Osteocyte (in vitro differentiated cells): Measurements from ENCODE around the gene CDK12. TPM values are rescaled to one million over a fixed set of nuclear protein-coding genes. Genes with fewer than 3 reads are reported as not detected.
"Not testable (repeated sequence)": the region's sequence is repeated elsewhere in the genome, so short reads cannot be mapped to it uniquely, and the experiment has no call there.

Experiments
- DNase-seq: peaks from one replicate; pipeline ENCODE4 v3.0.0; 2021; ENCODE audit warnings: mixed read lengths; ENCODE audit not compliant: unreplicated experiment; ENCODE audit errors: extremely low spot score
- H3K27ac Mint-ChIP-seq: one replicate; pipeline ENCODE4 v1.8.0; 2021; ENCODE audit warnings: mild to moderate bottlenecking, mixed read lengths; ENCODE audit not compliant: unreplicated experiment
- H3K27me3 Mint-ChIP-seq: one replicate; pipeline ENCODE4 v1.8.0; 2021; ENCODE audit warnings: mixed read lengths; ENCODE audit not compliant: unreplicated experiment
- H3K36me3 Mint-ChIP-seq: one replicate; pipeline ENCODE4 v1.8.0; 2021; ENCODE audit warnings: mixed read lengths; ENCODE audit not compliant: unreplicated experiment
- H3K4me1 Mint-ChIP-seq: one replicate; pipeline ENCODE4 v1.8.0; 2021; ENCODE audit warnings: mixed read lengths; ENCODE audit not compliant: unreplicated experiment
- H3K4me3 Mint-ChIP-seq: one replicate; pipeline ENCODE4 v1.8.0; 2021; ENCODE audit warnings: mild to moderate bottlenecking, moderate library complexity, mixed read lengths; ENCODE audit not compliant: unreplicated experiment
- H3K9me3 Mint-ChIP-seq: one replicate; pipeline ENCODE4 v1.8.0; 2021; ENCODE audit warnings: mixed read lengths; ENCODE audit not compliant: unreplicated experiment
- CTCF ChIP-seq: fragments of 200-600 bp; sonication (generic); IDR thresholded peaks from 2 replicates; pipeline ENCODE4 v1.5.0; 2021; ENCODE audit warnings: antibody characterized with exemption, mild to moderate bottlenecking, moderate library complexity
- total RNA-seq: library from RNA; stranded (reverse); gene quantifications from 2 replicates; pipeline ENCODE4 v1.2.1, GENCODE V29; 2021

The CDK12 gene
- total RNA-seq, 1 donor from 2014 or later = 59.0 TPM

- H3K27me3 Mint-ChIP-seq = no peaks in the 10 kb centered on the region
Observed at GRCh38 chr17:39533891-39534290, 72.6 kb downstream of the CDK12 start.

GRCh38 chr17:39534768-39535405 lies 73.6 kb downstream of the CDK12 start:
- no peak overlapping the region for H3K27ac Mint-ChIP-seq
- TF ChIP-seq CTCF = no peak
- H3K9me3 Mint-ChIP-seq = no peaks in the 10 kb centered on the region
- H3K4me1 Mint-ChIP-seq = peaks cover 10% of the 10 kb centered on the region
- DNase-seq = no peak
- peaks cover 18% of the 10 kb centered on the region for H3K36me3 Mint-ChIP-seq
- no peaks in the 10 kb centered on the region for H3K27me3 Mint-ChIP-seq
- H3K4me3 Mint-ChIP-seq = no peak overlapping the region

More at GRCh38 chr17:39533891-39534290, 72.6 kb downstream of the CDK12 start:
- H3K9me3 Mint-ChIP-seq = no peaks in the 10 kb centered on the region
- peaks cover 10% of the 10 kb centered on the region for H3K4me1 Mint-ChIP-seq
- no peak overlapping the region for H3K27ac Mint-ChIP-seq
- H3K36me3 Mint-ChIP-seq = peaks cover 23% of the 10 kb centered on the region
- no peak for DNase-seq
- no peak overlapping the region for H3K4me3 Mint-ChIP-seq
- TF ChIP-seq CTCF = no peak

GRCh38 chr17:39536468-39536867 lies 75.2 kb downstream of the CDK12 start:
- peaks cover 12% of the 10 kb centered on the region for H3K36me3 Mint-ChIP-seq
- H3K4me3 Mint-ChIP-seq = no peak overlapping the region
- peaks cover 10% of the 10 kb centered on the region for H3K4me1 Mint-ChIP-seq
- DNase-seq = no peak
- H3K27me3 Mint-ChIP-seq = no peaks in the 10 kb centered on the region
- H3K27ac Mint-ChIP-seq = no peak overlapping the region
- no peaks in the 10 kb centered on the region for H3K9me3 Mint-ChIP-seq
- TF ChIP-seq CTCF = no peak

- DNase-seq, H3K36me3 Mint-ChIP-seq, H3K27ac Mint-ChIP-seq, H3K4me1 Mint-ChIP-seq, H3K9me3 Mint-ChIP-seq, H3K27me3 Mint-ChIP-seq, H3K4me3 Mint-ChIP-seq: not testable (repeated sequence)
Observed at GRCh38 chr17:39537364-39537763, 76.1 kb downstream of the CDK12 start.

GRCh38 chr17:39538866-39539265 lies 77.6 kb downstream of the CDK12 start:
- H3K36me3 Mint-ChIP-seq = no peaks in the 10 kb centered on the region
- H3K27me3 Mint-ChIP-seq = no peaks in the 10 kb centered on the region
- no peak for DNase-seq

More at GRCh38 chr17:39538866-39539265, 77.6 kb downstream of the CDK12 start:
- peaks cover 2% of the 10 kb centered on the region for H3K4me1 Mint-ChIP-seq
- H3K4me3 Mint-ChIP-seq = no peak overlapping the region
- TF ChIP-seq CTCF = no peak
- no peaks in the 10 kb centered on the region for H3K9me3 Mint-ChIP-seq
- H3K27ac Mint-ChIP-seq = no peak overlapping the region
